H9 (cell line): ENCODE measurements around the gene FHIT. TPM values are rescaled to one million over a fixed set of nuclear protein-coding genes. Genes with fewer than 3 reads are reported as not detected.

ENCODE experiments used
- DNase-seq: peaks from one replicate; pipeline ENCODE4 v3.0.0-alpha.2; 2017
- H2AFZ ChIP-seq: one replicate; pipeline ENCODE4 v1.6.1; 2013; ENCODE audit warnings: mild to moderate bottlenecking, low read length, control low read depth, moderate library complexity
- H2AK5ac ChIP-seq: 2 replicates; pipeline ENCODE4 v1.6.1; 2013; ENCODE audit warnings: low read length, control low read depth, mixed read lengths; ENCODE audit not compliant: insufficient read length
- H2BK120ac ChIP-seq: one replicate; pipeline ENCODE4 v1.6.1; 2013; ENCODE audit warnings: low read depth, mild to moderate bottlenecking, low read length, control low read depth, inconsistent platforms; ENCODE audit not compliant: poor library complexity, severe bottlenecking
- H2BK12ac ChIP-seq: 2 replicates; pipeline ENCODE4 v1.6.1; 2013; ENCODE audit warnings: low read length, control low read depth, mixed read lengths, low read depth; ENCODE audit not compliant: insufficient read length
- H2BK15ac ChIP-seq: 2 replicates; pipeline ENCODE4 v1.6.1; 2013; ENCODE audit warnings: low read depth, low read length, control low read depth
- H2BK20ac ChIP-seq: one replicate; pipeline ENCODE4 v1.6.1; 2013; ENCODE audit warnings: low read depth, mild to moderate bottlenecking, low read length, control low read depth, inconsistent platforms; ENCODE audit not compliant: poor library complexity, severe bottlenecking
- H2BK5ac ChIP-seq: 2 replicates; pipeline ENCODE4 v1.6.1; 2013; ENCODE audit warnings: low read length, control low read depth, mixed read lengths; ENCODE audit not compliant: insufficient read length
- H3K14ac ChIP-seq: 2 replicates; pipeline ENCODE4 v1.6.1; 2013; ENCODE audit warnings: low read length, control low read depth; ENCODE audit not compliant: insufficient read depth
- H3K18ac ChIP-seq: 2 replicates; pipeline ENCODE4 v1.6.1; 2013; ENCODE audit warnings: low read depth, mild to moderate bottlenecking, mixed read lengths, low read length, control low read depth; ENCODE audit not compliant: insufficient read length
- H3K23ac ChIP-seq: 2 replicates; pipeline ENCODE4 v1.6.1; 2013; ENCODE audit warnings: low read length, control low read depth, mixed read lengths, low read depth; ENCODE audit not compliant: insufficient read length
- H3K23me2 ChIP-seq: 2 replicates; pipeline ENCODE4 v1.6.1; 2013; ENCODE audit warnings: low read depth, mild to moderate bottlenecking, mixed read lengths, low read length, control low read depth; ENCODE audit not compliant: insufficient read length, poor library complexity, severe bottlenecking
- H3K27ac ChIP-seq: 2 replicates; pipeline ENCODE4 v1.5.1; 2013; ENCODE audit warnings: low read length, control low read depth, mixed read lengths, low read depth; ENCODE audit not compliant: insufficient read length
- H3K27me3 ChIP-seq: 2 replicates; pipeline ENCODE4 v1.6.1; 2013; ENCODE audit warnings: low read length, control low read depth, inconsistent platforms; ENCODE audit not compliant: insufficient read depth
- H3K4ac ChIP-seq: 2 replicates; pipeline ENCODE4 v1.6.1; 2013; ENCODE audit warnings: low read depth, mild to moderate bottlenecking, control low read depth, inconsistent platforms, low read length, moderate library complexity
- H3K4me1 ChIP-seq: 2 replicates; pipeline ENCODE4 v1.6.1; 2013; ENCODE audit warnings: low read length, control low read depth, inconsistent platforms; ENCODE audit not compliant: insufficient read depth
- H3K4me2 ChIP-seq: 2 replicates; pipeline ENCODE4 v1.6.1; 2013; ENCODE audit warnings: low read length, control low read depth, mixed read lengths; ENCODE audit not compliant: insufficient read length, insufficient read depth
- H3K56ac ChIP-seq: 2 replicates; pipeline ENCODE4 v1.6.1; 2013; ENCODE audit warnings: low read depth, mild to moderate bottlenecking, mixed read lengths, low read length, control low read depth; ENCODE audit not compliant: insufficient read length
- H3K79me1 ChIP-seq: 2 replicates; pipeline ENCODE4 v1.6.1; 2013; ENCODE audit warnings: low read depth, mild to moderate bottlenecking, moderate library complexity, low read length, control low read depth, inconsistent platforms; ENCODE audit not compliant: insufficient read depth, poor library complexity, severe bottlenecking
- H3K79me2 ChIP-seq: 2 replicates; pipeline ENCODE4 v1.6.1; 2013; ENCODE audit warnings: low read length, control low read depth, inconsistent platforms; ENCODE audit not compliant: insufficient read depth
- H3K9ac ChIP-seq: 2 replicates; pipeline ENCODE4 v1.6.1; 2013; ENCODE audit warnings: low read length, control low read depth, mixed read lengths; ENCODE audit not compliant: insufficient read length; ENCODE audit errors: extremely low read depth
- H3K9me3 ChIP-seq: one replicate; pipeline ENCODE4 v1.6.1; 2013; ENCODE audit warnings: low read depth, low read length, inconsistent platforms; ENCODE audit not compliant: control insufficient read depth
- H3T11ph ChIP-seq: one replicate; pipeline ENCODE4 v1.6.1; 2013; ENCODE audit warnings: mild to moderate bottlenecking, low read length, control low read depth, inconsistent platforms
- H4K20me1 ChIP-seq: one replicate; pipeline ENCODE4 v1.6.1; 2013; ENCODE audit not compliant: control insufficient read depth, insufficient read length, insufficient read depth
- H4K5ac ChIP-seq: 2 replicates; pipeline ENCODE4 v1.6.1; 2013; ENCODE audit warnings: low read depth, mild to moderate bottlenecking, mixed read lengths, low read length, control low read depth; ENCODE audit not compliant: insufficient read length
- H4K8ac ChIP-seq: replicated peaks from 2 replicates; pipeline ENCODE4 v1.6.1; 2013; ENCODE audit warnings: low read length, control low read depth, mixed read lengths, low read depth; ENCODE audit not compliant: insufficient read length
- H4K91ac ChIP-seq: 2 replicates; pipeline ENCODE4 v1.6.1; 2013; ENCODE audit warnings: low read depth, mild to moderate bottlenecking, moderate library complexity, mixed read lengths, low read length, control low read depth; ENCODE audit not compliant: insufficient read length
- H3K27ac Mint-ChIP-seq, 3 experiments: 2 replicates in 2 of 3; 3 replicates in 1 of 3; pipeline ENCODE4 v1.8.0; 2020 to 2021; ENCODE audit warnings: mixed read lengths in 3 of 3, mild to moderate bottlenecking in 1 of 3, moderate library complexity in 1 of 3
- H3K27me3 Mint-ChIP-seq: 2 replicates; pipeline ENCODE4 v1.8.0; 2021; ENCODE audit warnings: low read depth, mild to moderate bottlenecking, moderate library complexity, mixed read lengths
- H3K36me3 Mint-ChIP-seq, 3 experiments: 2 replicates in 2 of 3; 3 replicates in 1 of 3; pipeline ENCODE4 v1.8.0; 2020 to 2021; ENCODE audit warnings: low read depth in 3 of 3, mixed read lengths in 3 of 3; ENCODE audit not compliant: insufficient read depth in 1 of 3
- H3K4me1 Mint-ChIP-seq, 2 experiments: 2 replicates each; pipeline ENCODE4 v1.8.0; 2020; ENCODE audit warnings: mixed read lengths in 2 of 2
- H3K4me3 Mint-ChIP-seq, 2 experiments: 2 replicates in 1 of 2; 3 replicates in 1 of 2; pipeline ENCODE4 v1.8.0; 2020 to 2021; ENCODE audit warnings: mild to moderate bottlenecking in 2 of 2, mixed read lengths in 2 of 2, moderate library complexity in 1 of 2
- H3K9me3 Mint-ChIP-seq, 2 experiments: 2 replicates in 1 of 2; 3 replicates in 1 of 2; pipeline ENCODE4 v1.8.0; 2020; ENCODE audit warnings: mild to moderate bottlenecking in 2 of 2, mixed read lengths in 2 of 2, moderate library complexity in 1 of 2
- CTCF ChIP-seq: fragments of 200-600 bp; sonication (generic); conservative IDR thresholded peaks from 3 replicates; pipeline ENCODE4 v1.8.0; 2021; ENCODE audit warnings: antibody characterized with exemption, mild to moderate bottlenecking
- WGBS: extraction: QIAGEN DNeasy Blood & Tissue Kit; methylation state at CpG from one replicate; pipeline ENCODE4 v1.1.7; 2013; ENCODE audit warnings: missing lambda C conversion rate, low lambda C conversion rate, mixed read lengths; ENCODE audit not compliant: insufficient read length; ENCODE audit errors: extremely low coverage; 5-methylcytosine and 5-hydroxymethylcytosine counted together
- total RNA-seq: library from RNA; stranded (reverse); gene quantifications from 2 replicates; pipeline ENCODE4 v1.2.1, GENCODE V29; 2021

FHIT gene
- total RNA-seq, 1 experiment from 2014 or later = 3.0 TPM

- H3K23ac ChIP-seq = no peak overlapping the region
- WGBS = 100% methylated on average over 1 of the region's 2 CpGs
- H3K79me1 ChIP-seq = no peaks in the 10 kb centered on the region
- no peak for TF ChIP-seq CTCF
- no peak for DNase-seq
- H3K9ac ChIP-seq = no peak overlapping the region
- peaks cover 16 to 48% (median 28%) of the 10 kb centered on the region in 3 experiments for H3K36me3 Mint-ChIP-seq
- H4K5ac ChIP-seq = no peak overlapping the region
- H3K4ac ChIP-seq = no peak overlapping the region
- no peak overlapping the region for H3K4me2 ChIP-seq
- no peaks in the 10 kb centered on the region for H3K27me3 Mint-ChIP-seq
- H3K4me1 ChIP-seq = 0 out of 2 replicates have a peak, but pooled peaks cover 2% of the 10 kb centered on the region
- no peak overlapping the region for H4K91ac ChIP-seq
- H2BK20ac ChIP-seq = no peak overlapping the region
- H3K18ac ChIP-seq = no peak overlapping the region
- H3K4me3 Mint-ChIP-seq = no peak overlapping the region
- peak overlapping the region; percentile 17 for H3T11ph ChIP-seq
- H4K8ac ChIP-seq = no peak overlapping the region
- H3K4me1 Mint-ChIP-seq = peaks cover 16 to 25% of the 10 kb centered on the region in 2 experiments
- peaks cover 32 to 36% of the 10 kb centered on the region in 2 experiments for H3K9me3 Mint-ChIP-seq
- H2BK12ac ChIP-seq = no peak overlapping the region
- H2AFZ ChIP-seq = no peak overlapping the region
- no peak overlapping the region for H2BK15ac ChIP-seq
- no peak overlapping the region for H3K14ac ChIP-seq
- H3K27ac ChIP-seq = no peak overlapping the region
- no peaks in the 10 kb centered on the region for H4K20me1 ChIP-seq
- H2AK5ac ChIP-seq = no peak overlapping the region
- no peaks in the 10 kb centered on the region for H3K79me2 ChIP-seq
- H2BK5ac ChIP-seq = no peak overlapping the region
- H3K23me2 ChIP-seq = no peaks in the 10 kb centered on the region
- no peak overlapping the region for H3K56ac ChIP-seq
- H3K9me3 ChIP-seq = no peaks in the 10 kb centered on the region
- H3K27ac Mint-ChIP-seq = no peak overlapping the region
- H3K27me3 ChIP-seq = no peaks in the 10 kb centered on the region
- no peak overlapping the region for H2BK120ac ChIP-seq
These were observed 593.3 kb downstream of the FHIT start for GRCh38 chr3:60657972-60658371.
